NCI-H774 (cell line): Measurements from ENCODE around the gene PFDN1.
"Not testable (repeated sequence)": the region's sequence is repeated elsewhere in the genome, so short reads cannot be mapped to it uniquely, and the experiment has no call there.

Experiments used
- DNase-seq: peaks from one replicate; lab custom pipeline; 2025; lab: John Stamatoyannopoulos, UW

The PFDN1 gene

GRCh38 chr5:140213370-140213983 lies 89.4 kb downstream of the PFDN1 start:
- no peak for DNase-seq

- no peak for DNase-seq
These were observed 94.8 kb downstream of the PFDN1 start for GRCh38 chr5:140208065-140208464.

- DNase-seq, result no peak
These were observed 95.5 kb downstream of the PFDN1 start for GRCh38 chr5:140207250-140207964.

GRCh38 chr5:140205952-140206351 lies 96.9 kb downstream of the PFDN1 start:
- DNase-seq, result no peak

- DNase-seq, result no peak
These were observed 97.7 kb downstream of the PFDN1 start for GRCh38 chr5:140205216-140205615.

- no peak for DNase-seq
These were observed 100.3 kb downstream of the PFDN1 start for GRCh38 chr5:140202610-140203009.

GRCh38 chr5:140202078-140202477 lies 100.8 kb downstream of the PFDN1 start:
- DNase-seq, result no peak

- not testable (repeated sequence) for DNase-seq
These were observed 104.0 kb downstream of the PFDN1 start for GRCh38 chr5:140198915-140199314.

GRCh38 chr5:140197023-140197422 lies 105.9 kb downstream of the PFDN1 start:
- no peak for DNase-seq

- no peak for DNase-seq
These were observed 106.6 kb downstream of the PFDN1 start for GRCh38 chr5:140196115-140196814.
